Raji (cell line): ENCODE data around the gene MAML3.

Experiments
- POLR2A ChIP-seq: IDR thresholded peaks from 2 replicates; pipeline ENCODE4 v1.6.1; 2011; ENCODE audit warnings: low read depth, low read length, control low read depth; ENCODE audit not compliant: insufficient read depth

MAML3 gene

GRCh38 chr4:139808808-139809756 is 344.9 kb downstream of the MAML3 start:
- no peak for TF ChIP-seq POLR2A

DNA sequence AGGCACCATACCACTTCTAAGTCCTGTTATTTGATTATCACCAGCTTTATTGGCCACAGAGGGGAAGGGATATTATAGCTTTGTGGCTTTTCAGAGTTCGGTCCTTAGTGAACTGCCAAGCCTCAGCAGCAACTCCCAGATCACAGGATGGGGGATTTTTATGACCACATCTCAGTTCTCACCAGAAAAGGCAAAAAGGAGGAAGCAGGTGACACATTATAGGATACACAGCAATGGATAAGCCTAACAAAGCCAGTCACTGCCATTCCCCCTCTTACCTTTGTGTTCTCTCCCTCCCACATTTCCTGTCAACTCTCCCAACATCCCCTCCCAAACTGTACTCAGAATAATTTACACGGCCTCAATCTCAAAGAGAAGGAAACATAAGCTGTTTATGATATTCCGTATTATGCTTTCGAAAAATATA is 345.6 kb downstream of the MAML3 start:
- TF ChIP-seq POLR2A, result no peak

DNA sequence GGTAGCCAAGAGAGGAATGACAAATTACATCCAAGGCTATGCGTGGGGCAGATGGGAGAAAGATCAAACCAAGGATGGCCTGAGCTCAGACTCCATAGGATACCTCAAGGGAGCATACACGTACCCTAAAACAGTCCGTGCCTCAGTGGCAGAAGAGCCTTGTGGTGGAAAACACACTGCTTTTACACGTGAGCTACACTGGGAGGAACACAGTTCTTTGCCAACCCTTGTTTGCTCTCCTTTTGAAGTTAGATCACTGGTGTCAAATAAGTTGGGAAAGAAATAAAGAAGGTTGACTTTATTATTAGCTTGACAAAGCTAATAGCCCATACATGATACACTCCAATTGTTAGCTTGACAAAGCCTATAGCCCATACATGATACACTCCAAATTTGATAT is 346.5 kb downstream of the MAML3 start:
- no peak for TF ChIP-seq POLR2A

DNA sequence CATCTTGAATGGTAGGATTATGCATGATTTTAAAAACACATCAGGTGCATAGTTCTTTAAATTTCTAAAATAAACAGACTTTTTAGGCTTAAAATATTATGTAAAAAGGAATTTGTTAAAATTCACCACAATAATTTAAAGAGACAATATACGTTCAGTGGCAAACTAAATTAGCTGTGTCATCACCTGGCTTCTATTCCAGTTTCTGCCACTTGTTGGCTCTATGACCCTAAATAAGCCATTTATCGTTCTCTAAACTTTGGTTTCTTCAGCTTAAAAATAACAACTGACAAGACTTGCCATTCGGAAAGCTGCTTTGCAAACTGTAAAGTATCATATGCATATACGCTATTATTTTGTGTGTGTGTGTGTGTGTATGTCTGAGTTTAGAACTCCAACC is 347.1 kb downstream of the MAML3 start:
- TF ChIP-seq POLR2A, result no peak

DNA sequence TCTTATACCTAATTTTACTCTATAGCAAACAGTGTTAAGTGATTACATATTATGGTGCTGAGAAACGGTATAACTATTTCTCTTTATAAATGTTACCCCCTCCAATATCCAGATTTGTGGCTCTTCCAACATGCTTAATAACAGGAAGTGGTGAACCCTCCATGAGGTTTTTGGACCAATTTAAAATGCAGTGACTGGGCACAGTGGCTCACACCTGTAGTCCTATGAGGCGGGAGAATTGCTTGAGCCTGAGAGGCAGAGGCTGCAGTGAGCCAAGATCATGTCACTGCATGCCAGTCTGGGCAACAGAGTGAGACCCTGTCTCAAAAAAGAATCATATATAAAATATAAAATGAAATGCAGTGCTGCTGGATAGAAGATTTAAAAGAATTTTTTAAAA is 351.1 kb downstream of the MAML3 start:
- no peak for TF ChIP-seq POLR2A

- TF ChIP-seq POLR2A, result no peak
Observed at GRCh38 chr4:139802488-139802887, 351.5 kb downstream of the MAML3 start.

DNA sequence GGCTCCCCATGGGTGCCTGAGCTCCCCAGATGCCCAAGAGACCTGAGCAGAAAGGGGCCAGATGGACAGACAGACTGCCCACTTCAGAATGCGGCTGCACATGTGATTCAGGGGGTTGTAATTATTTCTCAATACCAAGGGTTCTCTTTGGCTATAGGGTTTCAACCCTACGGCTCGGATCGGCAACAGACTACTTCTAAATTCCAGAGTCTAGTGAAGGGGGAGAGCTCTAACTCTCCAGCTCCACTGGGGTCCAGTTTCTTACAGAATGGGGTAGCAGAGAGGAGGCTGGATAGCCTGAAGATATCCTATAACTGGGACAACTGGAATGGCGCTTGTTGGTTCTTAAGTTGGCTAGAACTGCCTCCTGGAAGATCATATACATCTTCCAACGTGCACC is 352.1 kb downstream of the MAML3 start:
- no peak for TF ChIP-seq POLR2A

- TF ChIP-seq POLR2A, result no peak
Observed at GRCh38 chr4:139800082-139800481, 353.9 kb downstream of the MAML3 start.

- no peak for TF ChIP-seq POLR2A
Observed at GRCh38 chr4:139799615-139800014, 354.4 kb downstream of the MAML3 start.

- no peak for TF ChIP-seq POLR2A
Observed at GRCh38 chr4:139798456-139798855, 355.5 kb downstream of the MAML3 start.

- TF ChIP-seq POLR2A, result no peak
Observed at GRCh38 chr4:139797287-139797686, 356.7 kb downstream of the MAML3 start.

GRCh38 chr4:139795527-139796314 is 358.3 kb downstream of the MAML3 start:
- no peak for TF ChIP-seq POLR2A

DNA sequence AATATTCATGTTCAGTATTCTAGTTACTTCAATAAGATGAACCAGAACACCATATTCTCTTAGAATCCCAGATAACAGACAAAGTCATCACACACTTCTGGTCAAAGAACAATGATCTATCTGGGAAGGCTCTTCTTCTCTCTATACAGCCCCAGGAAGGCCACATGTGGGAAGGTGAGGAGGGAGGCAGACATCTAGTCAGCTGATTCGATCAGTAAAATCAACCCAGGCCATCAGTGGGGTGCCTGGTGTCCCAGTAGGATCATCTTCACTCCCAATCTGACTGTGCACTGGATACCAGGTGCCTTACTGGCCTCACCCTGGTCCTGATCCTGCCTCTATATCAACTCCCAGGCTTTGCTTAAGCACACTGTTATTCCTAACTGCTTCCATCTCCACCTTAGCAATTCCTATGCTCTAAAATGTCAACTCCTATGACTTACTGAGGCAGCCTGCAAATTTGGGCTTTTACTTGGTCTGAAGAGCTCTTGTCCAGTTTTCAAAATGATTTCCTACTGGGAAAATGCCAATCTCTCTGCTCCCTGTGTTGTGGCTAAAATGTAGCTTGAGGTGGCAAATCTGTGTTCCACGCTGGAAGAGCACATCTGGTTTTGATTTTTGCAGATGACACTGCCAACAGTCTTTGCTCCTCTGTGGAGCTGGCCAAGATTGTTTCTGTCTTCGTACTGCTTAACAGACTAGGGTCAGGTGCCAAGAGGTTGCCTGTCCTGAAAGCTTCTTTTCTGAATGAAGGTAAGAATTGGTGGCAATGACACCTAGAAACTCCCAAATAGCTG is 359.6 kb downstream of the MAML3 start:
- TF ChIP-seq POLR2A, result no peak

GRCh38 chr4:139791681-139792080 is 362.3 kb downstream of the MAML3 start:
- no peak for TF ChIP-seq POLR2A

DNA sequence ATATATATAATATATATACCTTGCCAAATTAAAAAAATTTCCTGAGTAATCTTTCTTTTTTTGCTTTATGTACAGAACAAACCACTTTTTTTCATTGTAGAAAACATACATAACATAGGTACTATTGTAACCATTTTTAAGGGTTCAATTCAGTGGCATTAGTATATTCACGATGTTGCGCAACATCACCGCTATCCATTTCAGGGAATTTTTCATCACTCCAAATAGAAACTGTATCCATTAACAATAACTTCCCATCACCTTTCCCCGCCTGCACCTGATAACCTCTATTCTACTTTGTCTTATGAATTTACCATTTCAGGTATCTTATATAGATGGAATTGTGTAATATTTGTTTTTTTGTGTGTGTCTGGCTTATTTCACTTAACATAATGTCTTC is 363.7 kb downstream of the MAML3 start:
- TF ChIP-seq POLR2A, result no peak
